Breast epithelium (tissue), 3 donors: ENCODE measurements around the gene ZNF516.
A peak's percentile ranks its signal among the peaks of the same experiment; 100 is the strongest.

Experiments
- CTCF ChIP-seq, 3 donors: fragments of 450-650 bp; IDR thresholded peaks; one replicate each; pipeline ENCODE4 v1.5.1; 2016 to 2017; ENCODE audit warnings: antibody characterized with exemption in 3 of 3, mild to moderate bottlenecking in 3 of 3, moderate library complexity in 3 of 3
- POLR2AphosphoS5 ChIP-seq, 3 donors: sonication (generic); formaldehyde crosslinking; IDR thresholded peaks; one replicate each; pipeline ENCODE4 v1.6.1; 2017; ENCODE audit warnings: antibody characterized with exemption in 3 of 3

- TF ChIP-seq CTCF (IDR thresholded peaks at IDR 0.05) (no peak), POLR2AphosphoS5 (IDR thresholded peaks at IDR 0.05) (peak in 1 of 3 donors; percentile 25)
These were observed 44.3 kb downstream of the ZNF516 start for GRCh38 chr18:76450452-76451395.
